ENCODE results near the gene TNS1.

TNS1 gene

GRCh38 chr2:217951091-217951490 lies 51.7 kb downstream of the TNS1 start:
- H3K36me3 ChIP-seq (ENCODE audit: low read depth): no peaks in the 10 kb centered on the region
- peak; percentile 24; the same call in 1 of the 3 replicates for ATAC-seq (ENCODE audit: low read depth)
- H3K9me3 ChIP-seq (ENCODE audit: severe bottlenecking): no peaks in the 10 kb centered on the region
- no peak overlapping the region for H3K4me3 ChIP-seq (ENCODE audit: severe bottlenecking)
- H3K27me3 ChIP-seq (ENCODE audit: insufficient read depth, poor library complexity, severe bottlenecking): no peaks in the 10 kb centered on the region
- DNase-seq (ENCODE audit: low spot score): no peak
- H3K4me1 ChIP-seq (ENCODE audit: insufficient read depth, poor library complexity, severe bottlenecking): peaks cover 8% of the 10 kb centered on the region
- H3K27ac ChIP-seq (ENCODE audit: poor library complexity, severe bottlenecking): no peak overlapping the region
- TF ChIP-seq, protein P1, sequence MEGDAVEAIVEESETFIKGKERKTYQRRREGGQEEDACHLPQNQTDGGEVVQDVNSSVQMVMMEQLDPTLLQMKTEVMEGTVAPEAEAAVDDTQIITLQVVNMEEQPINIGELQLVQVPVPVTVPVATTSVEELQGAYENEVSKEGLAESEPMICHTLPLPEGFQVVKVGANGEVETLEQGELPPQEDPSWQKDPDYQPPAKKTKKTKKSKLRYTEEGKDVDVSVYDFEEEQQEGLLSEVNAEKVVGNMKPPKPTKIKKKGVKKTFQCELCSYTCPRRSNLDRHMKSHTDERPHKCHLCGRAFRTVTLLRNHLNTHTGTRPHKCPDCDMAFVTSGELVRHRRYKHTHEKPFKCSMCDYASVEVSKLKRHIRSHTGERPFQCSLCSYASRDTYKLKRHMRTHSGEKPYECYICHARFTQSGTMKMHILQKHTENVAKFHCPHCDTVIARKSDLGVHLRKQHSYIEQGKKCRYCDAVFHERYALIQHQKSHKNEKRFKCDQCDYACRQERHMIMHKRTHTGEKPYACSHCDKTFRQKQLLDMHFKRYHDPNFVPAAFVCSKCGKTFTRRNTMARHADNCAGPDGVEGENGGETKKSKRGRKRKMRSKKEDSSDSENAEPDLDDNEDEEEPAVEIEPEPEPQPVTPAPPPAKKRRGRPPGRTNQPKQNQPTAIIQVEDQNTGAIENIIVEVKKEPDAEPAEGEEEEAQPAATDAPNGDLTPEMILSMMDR (IDR thresholded peaks at IDR 0.05; ENCODE audit: poor library complexity, severe bottlenecking): no peak

- TF ChIP-seq, protein P1 (IDR thresholded peaks at IDR 0.05; ENCODE audit: poor library complexity, severe bottlenecking): no peak
- Histone ChIP-seq H3K36me3 (ENCODE audit: low read depth) (no peaks in the 10 kb centered on the region), H3K27ac (ENCODE audit: poor library complexity, severe bottlenecking) (no peak overlapping the region), H3K4me3 (ENCODE audit: severe bottlenecking) (no peak overlapping the region), H3K9me3 (ENCODE audit: severe bottlenecking) (no peaks in the 10 kb centered on the region), H3K27me3 (ENCODE audit: insufficient read depth, poor library complexity, severe bottlenecking) (no peaks in the 10 kb centered on the region), H3K4me1 (ENCODE audit: insufficient read depth, poor library complexity, severe bottlenecking) (peaks cover 8% of the 10 kb centered on the region)
- DNase-seq (ENCODE audit: low spot score) (peak; percentile 30), ATAC-seq (ENCODE audit: low read depth) (no peak)
Measured at GRCh38 chr2:217950401-217950871, 52.4 kb downstream of the TNS1 start.

GRCh38 chr2:217949447-217949846 lies 53.3 kb downstream of the TNS1 start:
- TF ChIP-seq, protein P1 (IDR thresholded peaks at IDR 0.05; ENCODE audit: poor library complexity, severe bottlenecking): no peak
- no peak for ATAC-seq (ENCODE audit: low read depth)
- no peaks in the 10 kb centered on the region for H3K9me3 ChIP-seq (ENCODE audit: severe bottlenecking)
- H3K27ac ChIP-seq (ENCODE audit: poor library complexity, severe bottlenecking): no peak overlapping the region
- H3K4me3 ChIP-seq (ENCODE audit: severe bottlenecking): no peak overlapping the region
- H3K27me3 ChIP-seq (ENCODE audit: insufficient read depth, poor library complexity, severe bottlenecking): no peaks in the 10 kb centered on the region
- H3K4me1 ChIP-seq (ENCODE audit: insufficient read depth, poor library complexity, severe bottlenecking): peaks cover 8% of the 10 kb centered on the region
- no peak for DNase-seq (ENCODE audit: low spot score)
- H3K36me3 ChIP-seq (ENCODE audit: low read depth): no peaks in the 10 kb centered on the region

DNA sequence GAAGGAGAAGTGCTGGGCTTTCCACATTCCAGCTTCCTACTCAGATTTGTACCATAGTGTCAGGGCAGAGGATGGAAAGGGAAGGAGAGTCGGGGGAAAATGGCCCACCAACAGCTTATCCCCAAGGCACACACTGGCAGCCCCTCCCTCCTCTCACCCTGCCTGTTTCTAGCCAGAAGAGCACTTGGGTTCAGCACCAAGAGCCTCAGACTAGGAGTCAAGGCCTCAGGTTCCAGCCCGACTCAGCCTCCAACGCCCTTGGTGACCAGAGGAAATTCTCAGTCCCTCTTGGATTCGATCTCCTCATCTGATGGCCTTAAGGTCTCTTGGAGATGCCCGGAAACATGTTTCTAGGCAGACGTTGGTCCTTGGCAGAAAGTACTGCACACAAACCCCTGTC lies 53.9 kb downstream of the TNS1 start:
- Histone ChIP-seq H3K4me3 (ENCODE audit: severe bottlenecking) (no peak overlapping the region), H3K4me1 (ENCODE audit: insufficient read depth, poor library complexity, severe bottlenecking) (peaks cover 8% of the 10 kb centered on the region), H3K9me3 (ENCODE audit: severe bottlenecking) (no peaks in the 10 kb centered on the region), H3K36me3 (ENCODE audit: low read depth) (no peaks in the 10 kb centered on the region), H3K27ac (ENCODE audit: poor library complexity, severe bottlenecking) (no peak overlapping the region), H3K27me3 (ENCODE audit: insufficient read depth, poor library complexity, severe bottlenecking) (no peaks in the 10 kb centered on the region)
- no peak for DNase-seq (ENCODE audit: low spot score)
- TF ChIP-seq, protein P1 (IDR thresholded peaks at IDR 0.05; ENCODE audit: poor library complexity, severe bottlenecking): no peak
- no peak for ATAC-seq (ENCODE audit: low read depth)

GRCh38 chr2:217948351-217948791 lies 54.4 kb downstream of the TNS1 start:
- no peak overlapping the region for H3K4me3 ChIP-seq (ENCODE audit: severe bottlenecking)
- peaks cover 8% of the 10 kb centered on the region for H3K4me1 ChIP-seq (ENCODE audit: insufficient read depth, poor library complexity, severe bottlenecking)
- H3K36me3 ChIP-seq (ENCODE audit: low read depth): no peaks in the 10 kb centered on the region
- no peaks in the 10 kb centered on the region for H3K27me3 ChIP-seq (ENCODE audit: insufficient read depth, poor library complexity, severe bottlenecking)
- TF ChIP-seq, protein P1 (IDR thresholded peaks at IDR 0.05; ENCODE audit: poor library complexity, severe bottlenecking): no peak
- no peak overlapping the region for H3K27ac ChIP-seq (ENCODE audit: poor library complexity, severe bottlenecking)
- DNase-seq (ENCODE audit: low spot score) (peak; percentile 19), ATAC-seq (ENCODE audit: low read depth) (no peak)
- H3K9me3 ChIP-seq (ENCODE audit: severe bottlenecking): no peaks in the 10 kb centered on the region

All from RWPE2 (cell line).